WTC11 (cell line): ENCODE results near the gene FHAD1.

Source experiments
- CREB1 ChIP-seq: sonication (generic); formaldehyde crosslinking; IDR thresholded peaks from 2 replicates; pipeline ENCODE4 v1.8.0; 2023; ENCODE audit warnings: mild to moderate bottlenecking, missing genetic modification reagents
- ELF4 ChIP-seq: sonication (generic); formaldehyde crosslinking; IDR thresholded peaks from 2 replicates; pipeline ENCODE4 v1.8.1; 2022; ENCODE audit warnings: low read depth, mild to moderate bottlenecking, moderate library complexity, missing genetic modification reagents
- TCF7 ChIP-seq: sonication (generic); formaldehyde crosslinking; IDR thresholded peaks from 2 replicates; pipeline ENCODE4 v1.8.0; 2022; ENCODE audit warnings: mild to moderate bottlenecking, low read depth, missing genetic modification reagents, moderate library complexity

GRCh38 chr1:15326691-15327588 lies 79.9 kb downstream of the FHAD1 start:
- TF ChIP-seq TCF7 (CRISPR knock-in tag), result no peak
- TF ChIP-seq CREB1 (CRISPR knock-in tag), result no peak
- TF ChIP-seq ELF4 (CRISPR knock-in tag), result no peak
